OCI-LY7 (cell line): Measurements from ENCODE around the gene RAD23B. TPM values are rescaled to one million over a fixed set of nuclear protein-coding genes. Genes with fewer than 3 reads are reported as not detected.

Experiments
- BruUV-seq: library from RNA; stranded (reverse); fragments of 400-500 nt; replicated peaks from 2 replicates; lab custom pipeline; 2021; lab: Mats Ljungman, UMichigan
- CTCF ChIA-PET: fragments of 300-600 bp; sonication (Branson Sonifier 250); formaldehyde crosslinking; loops from one replicate; lab custom pipeline; 2022; ENCODE audit warnings: antibody characterized with exemption; ENCODE audit not compliant: unreplicated experiment; lab: Charles Lee
- POLR2A ChIA-PET: fragments of 300-600 bp; sonication (Branson Sonifier 250); formaldehyde crosslinking; loops from one replicate; lab custom pipeline; 2022; ENCODE audit warnings: antibody characterized with exemption; lab: Charles Lee
- DNase-seq: peaks from one replicate; pipeline ENCODE4 v3.0.0-alpha.2; 2015; ENCODE audit warnings: low spot score
- H2AFZ ChIP-seq: fragments of 200-600 bp; sonication (generic), shearing (Covaris generic); 2 replicates; pipeline ENCODE4 v1.6.1; 2014; ENCODE audit warnings: mild to moderate bottlenecking, antibody characterized with exemption, low read length, moderate library complexity
- H3K27ac ChIP-seq: fragments of 200-600 bp; sonication (generic); 2 replicates; pipeline ENCODE4 v1.5.1; 2014; ENCODE audit warnings: mixed run types, low read depth, mild to moderate bottlenecking, moderate library complexity, low read length, inconsistent platforms; ENCODE audit not compliant: poor library complexity, severe bottlenecking
- H3K36me3 ChIP-seq: fragments of 200-600 bp; sonication (generic); 2 replicates; pipeline ENCODE4 v1.6.1; 2014; ENCODE audit warnings: mild to moderate bottlenecking, antibody characterized with exemption, low read length, moderate library complexity, mixed read lengths; ENCODE audit not compliant: insufficient read depth
- H3K4me1 ChIP-seq: fragments of 200-600 bp; sonication (generic); 2 replicates; pipeline ENCODE4 v1.5.1; 2014; ENCODE audit warnings: mild to moderate bottlenecking, low read length; ENCODE audit not compliant: insufficient read depth, poor library complexity, severe bottlenecking
- H3K4me2 ChIP-seq: fragments of 200-600 bp; sonication (generic); 2 replicates; pipeline ENCODE4 v1.6.1; 2014; ENCODE audit warnings: mild to moderate bottlenecking, low read length
- H3K4me3 ChIP-seq: fragments of 200-600 bp; sonication (generic); 2 replicates; pipeline ENCODE4 v1.5.1; 2014; ENCODE audit warnings: mild to moderate bottlenecking, low read depth, low read length; ENCODE audit not compliant: poor library complexity, severe bottlenecking
- H3K79me2 ChIP-seq: fragments of 200-600 bp; sonication (generic); 2 replicates; pipeline ENCODE4 v1.6.1; 2016; ENCODE audit warnings: low read depth, mild to moderate bottlenecking, low read length, moderate library complexity, mixed read lengths; ENCODE audit not compliant: insufficient read depth
- H3K9me2 ChIP-seq: fragments of 200-600 bp; sonication (generic); 2 replicates; pipeline ENCODE4 v1.6.1; 2016; ENCODE audit warnings: mild to moderate bottlenecking, low read length, mixed read lengths; ENCODE audit not compliant: insufficient read depth
- H3K9me3 ChIP-seq: fragments of 200-600 bp; sonication (generic); 2 replicates; pipeline ENCODE4 v1.6.1; 2014; ENCODE audit warnings: mild to moderate bottlenecking, mixed run types, low read length, mixed read lengths
- H4K20me1 ChIP-seq: fragments of 200-600 bp; sonication (generic); 2 replicates; pipeline ENCODE4 v1.6.1; 2014; ENCODE audit warnings: mild to moderate bottlenecking, antibody characterized with exemption, low read length, moderate library complexity, mixed read lengths; ENCODE audit not compliant: insufficient read depth
- CTCF ChIP-seq: fragments of 200-600 bp; sonication (generic); conservative IDR thresholded peaks from 2 replicates; pipeline ENCODE4 v1.5.1; 2014; ENCODE audit warnings: mild to moderate bottlenecking, antibody characterized with exemption, low read length, moderate library complexity, mixed read lengths
- EZH2phosphoT487 ChIP-seq: fragments of 200-600 bp; sonication (generic); IDR thresholded peaks from 2 replicates; pipeline ENCODE4 v1.6.1; 2018; ENCODE audit warnings: low read depth, borderline replicate concordance, mild to moderate bottlenecking, mixed run types, antibody characterized with exemption, low read length, moderate library complexity, mixed read lengths
- intact Hi-C: fragments of 100-400 bp; cut with micrococcal nuclease; formaldehyde crosslinking; loops from one replicate; pipeline ENCODE4 v1.10.0; 2022; ENCODE audit not compliant: unreplicated experiment
- total RNA-seq, 2 experiments: library from RNA; depleted of rRNA in 1 of 2; stranded (reverse); fragments of >200 nt in 1 of 2; shearing (Covaris generic) in 1 of 2; gene quantifications; 2 replicates each; pipeline ENCODE4 v1.2.3, GENCODE V29; 2014 to 2022

RAD23B gene
- total RNA-seq, 2 experiments from 2014 or later: 67.3 to 120 TPM

DNA sequence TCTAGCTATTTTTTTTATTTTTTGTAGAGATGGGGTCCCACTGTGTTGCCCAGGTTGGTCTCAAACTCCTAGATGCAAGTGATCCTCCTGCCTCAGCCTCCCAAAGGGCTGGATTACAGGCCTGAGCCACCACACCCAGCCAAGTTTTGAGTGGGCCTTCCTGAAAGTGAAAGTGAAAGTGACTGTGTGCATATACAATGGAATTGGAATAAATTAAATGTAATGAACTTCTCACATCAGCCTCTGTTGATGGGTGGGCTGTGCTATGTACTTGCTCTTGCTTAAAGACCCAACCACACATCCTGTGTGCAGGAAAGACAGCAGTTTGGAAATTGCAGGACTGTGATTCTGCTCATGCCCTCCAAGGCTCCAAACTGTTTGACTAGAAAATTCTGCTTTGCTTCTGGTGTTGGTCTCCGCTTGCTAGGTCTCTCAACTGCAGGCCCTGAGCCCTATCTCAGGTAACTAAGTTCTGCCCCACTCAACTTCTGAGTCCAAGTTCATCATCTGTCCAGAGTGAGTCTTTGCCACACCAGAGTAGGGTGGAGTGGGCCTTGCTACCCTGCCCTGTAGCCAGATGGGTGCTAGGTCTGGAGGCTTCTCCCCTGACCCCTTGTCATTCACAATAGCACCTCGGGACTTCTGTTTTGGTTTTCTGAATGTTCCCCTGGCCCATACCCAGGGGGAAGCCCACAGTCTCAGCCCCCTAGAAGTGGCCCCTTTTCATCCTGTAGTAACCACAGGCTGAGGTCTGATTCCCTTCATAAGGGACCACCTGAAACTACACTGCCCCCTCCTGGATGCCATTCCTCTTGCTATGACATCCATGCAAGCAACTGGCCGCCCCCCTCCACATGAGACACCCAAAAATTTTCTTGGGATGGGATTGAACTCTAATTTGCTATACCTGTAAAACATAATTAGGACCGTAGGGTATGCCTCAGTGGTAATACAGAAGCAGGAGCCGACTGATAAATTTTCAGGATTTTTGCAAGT lies 36.5 kb upstream of the RAD23B start:
- CTCF ChIA-PET: no interaction called here
- H2AFZ ChIP-seq: no peak overlapping the region
- H3K4me1 ChIP-seq: no peaks in the 10 kb centered on the region
- H3K9me3 ChIP-seq: no peaks in the 10 kb centered on the region
- no peaks in the 10 kb centered on the region for H3K79me2 ChIP-seq
- no peaks in the 10 kb centered on the region for H4K20me1 ChIP-seq
- no peak overlapping the region for H3K27ac ChIP-seq
- no peaks in the 10 kb centered on the region for H3K9me2 ChIP-seq
- TF ChIP-seq CTCF (peak; percentile 57), EZH2phosphoT487 (no peak)
- no peaks in the 10 kb centered on the region for H3K36me3 ChIP-seq
- no peak overlapping the region for H3K4me3 ChIP-seq
- DNase-seq: peak; percentile 18
- H3K4me2 ChIP-seq: no peak overlapping the region
- no TSS peak for BruUV-seq
- intact Hi-C loops: no loop called here
- POLR2A ChIA-PET: no interaction called here

GRCh38 chr9:107248714-107249113 lies 34.4 kb upstream of the RAD23B start:
- no peaks in the 10 kb centered on the region for H3K9me3 ChIP-seq
- no peak overlapping the region for H2AFZ ChIP-seq
- H3K4me2 ChIP-seq: no peak overlapping the region
- TF ChIP-seq EZH2phosphoT487 (no peak), CTCF (no peak)
- no peaks in the 10 kb centered on the region for H3K36me3 ChIP-seq
- H3K4me1 ChIP-seq: no peaks in the 10 kb centered on the region
- ChIA-PET POLR2A (no interaction called here), CTCF (no interaction called here)
- no peak overlapping the region for H3K27ac ChIP-seq
- BruUV-seq: no TSS peak
- DNase-seq: no peak
- intact Hi-C loops: no loop called here
- no peak overlapping the region for H3K4me3 ChIP-seq
- no peaks in the 10 kb centered on the region for H3K79me2 ChIP-seq
- H4K20me1 ChIP-seq: no peaks in the 10 kb centered on the region
- H3K9me2 ChIP-seq: no peaks in the 10 kb centered on the region

- TF ChIP-seq CTCF (no peak), EZH2phosphoT487 (no peak)
- intact Hi-C loops: no loop called here
- BruUV-seq: no TSS peak
- H4K20me1 ChIP-seq: no peaks in the 10 kb centered on the region
- H3K4me2 ChIP-seq: no peak overlapping the region
- no peak for DNase-seq
- no peak overlapping the region for H2AFZ ChIP-seq
- H3K4me1 ChIP-seq: no peaks in the 10 kb centered on the region
- H3K79me2 ChIP-seq: no peaks in the 10 kb centered on the region
- no peaks in the 10 kb centered on the region for H3K9me3 ChIP-seq
- POLR2A ChIA-PET: no interaction called here
- no peaks in the 10 kb centered on the region for H3K36me3 ChIP-seq
- CTCF ChIA-PET: no interaction called here
- H3K9me2 ChIP-seq: no peaks in the 10 kb centered on the region
- H3K27ac ChIP-seq: no peak overlapping the region
- H3K4me3 ChIP-seq: no peak overlapping the region
These were observed 33.9 kb upstream of the RAD23B start for GRCh38 chr9:107249131-107249533.
